Measurements from ENCODE around the gene GBX2.
"Not testable (repeated sequence)": the region's sequence is repeated elsewhere in the genome, so short reads cannot be mapped to it uniquely, and the experiment has no call there.

GBX2 gene

GRCh38 chr2:236155406-236155805, 12.8 kb downstream of the GBX2 start:
- DNase-seq = no peak

GRCh38 chr2:236146436-236146835, 21.8 kb downstream of the GBX2 start:
- no peak for DNase-seq

- no peak for DNase-seq
Observed at GRCh38 chr2:236143811-236144210, 24.4 kb downstream of the GBX2 start.

- not testable (repeated sequence) for DNase-seq
Observed at GRCh38 chr2:236141616-236142015, 26.6 kb downstream of the GBX2 start.

GRCh38 chr2:236137066-236137465, 31.1 kb downstream of the GBX2 start:
- DNase-seq = no peak

GRCh38 chr2:236136538-236136937, 31.6 kb downstream of the GBX2 start:
- no peak for DNase-seq

- DNase-seq = no peak
Observed at GRCh38 chr2:236133410-236134012, 34.7 kb downstream of the GBX2 start.

GRCh38 chr2:236131073-236131692, 37.0 kb downstream of the GBX2 start:
- DNase-seq = no peak

- DNase-seq = no peak
Observed at GRCh38 chr2:236130349-236130998, 37.7 kb downstream of the GBX2 start.

GRCh38 chr2:236129935-236130334, 38.3 kb downstream of the GBX2 start:
- no peak for DNase-seq

- no peak for DNase-seq
Observed at GRCh38 chr2:236128321-236128720, 39.9 kb downstream of the GBX2 start.

- DNase-seq = no peak
Observed at GRCh38 chr2:236127010-236127409, 41.2 kb downstream of the GBX2 start.

GRCh38 chr2:236125541-236125940, 42.6 kb downstream of the GBX2 start:
- no peak for DNase-seq

- no peak for DNase-seq
Observed at GRCh38 chr2:236124182-236124893, 43.8 kb downstream of the GBX2 start.

GRCh38 chr2:236123716-236124115, 44.5 kb downstream of the GBX2 start:
- DNase-seq = no peak

- no peak for DNase-seq
Observed at GRCh38 chr2:236122236-236122635, 46.0 kb downstream of the GBX2 start.

- DNase-seq = no peak
Observed at GRCh38 chr2:236121546-236121945, 46.6 kb downstream of the GBX2 start.

- DNase-seq = no peak
Observed at GRCh38 chr2:236120829-236121228, 47.4 kb downstream of the GBX2 start.

- DNase-seq = no peak
Observed at GRCh38 chr2:236120141-236120601, 48.0 kb downstream of the GBX2 start.

- no peak for DNase-seq
Observed at GRCh38 chr2:236119476-236119875, 48.7 kb downstream of the GBX2 start.

GRCh38 chr2:236119003-236119402, 49.2 kb downstream of the GBX2 start:
- no peak for DNase-seq

- no peak for DNase-seq
Observed at GRCh38 chr2:236117861-236118269, 50.3 kb downstream of the GBX2 start.

- DNase-seq = no peak
Observed at GRCh38 chr2:236117401-236117800, 50.8 kb downstream of the GBX2 start.
